Uterus (tissue), 4 donors: ENCODE data around the gene MTHFS. TPM values are rescaled to one million over a fixed set of nuclear protein-coding genes. Genes with fewer than 3 reads are reported as not detected.
"Not testable (repeated sequence)": the region's sequence is repeated elsewhere in the genome, so short reads cannot be mapped to it uniquely, and the experiment has no call there.

Source experiments
- DNase-seq, 2 donors: peaks; one replicate each; pipeline ENCODE4 v3.0.0-alpha.2; 2019 to 2020
- H3K27ac ChIP-seq, 2 donors: fragments of 200-600 bp; sonication (generic); 1 replicate in 1 of 2; 2 replicates in 1 of 2; pipeline ENCODE4 v1.5.1; 2016 to 2018
- H3K27me3 ChIP-seq, 2 donors: fragments of 200-600 bp; sonication (generic); one replicate each; pipeline ENCODE4 v1.5.1; 2018 to 2019; ENCODE audit warnings: control low read depth in 1 of 2
- H3K36me3 ChIP-seq, 2 donors: fragments of 200-600 bp; sonication (generic); one replicate each; pipeline ENCODE4 v1.5.1; 2019; ENCODE audit warnings: control low read depth in 1 of 2
- H3K4me1 ChIP-seq, 2 donors: fragments of 200-600 bp; sonication (generic); one replicate each; pipeline ENCODE4 v1.5.1; 2018 to 2019; ENCODE audit warnings: control low read depth in 1 of 2
- H3K4me3 ChIP-seq, 2 donors: fragments of 200-600 bp; sonication (generic); 1 replicate in 1 of 2; 2 replicates in 1 of 2; pipeline ENCODE4 v1.5.1; 2018 to 2019; ENCODE audit warnings: mild to moderate bottlenecking in 1 of 2
- H3K9me3 ChIP-seq, 2 donors: fragments of 200-600 bp; sonication (generic); one replicate each; pipeline ENCODE4 v1.5.1; 2019; ENCODE audit warnings: control low read depth in 1 of 2
- CTCF ChIP-seq, 4 experiments: fragments of 200-600 bp in 2 of 4; fragments of 450-650 bp in 2 of 4; sonication (generic) in 2 of 4; IDR thresholded peaks; one replicate each; pipeline ENCODE4 v1.5.1; 2016 to 2019; ENCODE audit warnings: antibody characterized with exemption in 4 of 4, mild to moderate bottlenecking in 2 of 4, moderate library complexity in 1 of 4
- POLR2A ChIP-seq, 2 donors: fragments of 450-650 bp; IDR thresholded peaks; one replicate each; pipeline ENCODE4 v1.6.1; 2016; ENCODE audit warnings: antibody characterized with exemption in 2 of 2, mild to moderate bottlenecking in 1 of 2, moderate library complexity in 1 of 2
- intact Hi-C: fragments of 100-400 bp; cut with DNase I; formaldehyde crosslinking; loops from one replicate; pipeline ENCODE4 v1.15.1; 2023; ENCODE audit warnings: low total_unique reads
- total RNA-seq, 4 donors: library from RNA; depleted of rRNA in 3 of 4; stranded (reverse); fragments of >200 nt in 3 of 4; gene quantifications; one replicate each; pipeline versions ENCODE4 v1.1.0 to v1.2.4, GENCODE V29; 2014 to 2023
- donor health status: DM: yes; HTN: yes; CAD: no.

Gene MTHFS
- total RNA-seq, 4 donors from 2014 or later: 1.5 to 22.4 (median 7.4) TPM; not detected in 1

DNA sequence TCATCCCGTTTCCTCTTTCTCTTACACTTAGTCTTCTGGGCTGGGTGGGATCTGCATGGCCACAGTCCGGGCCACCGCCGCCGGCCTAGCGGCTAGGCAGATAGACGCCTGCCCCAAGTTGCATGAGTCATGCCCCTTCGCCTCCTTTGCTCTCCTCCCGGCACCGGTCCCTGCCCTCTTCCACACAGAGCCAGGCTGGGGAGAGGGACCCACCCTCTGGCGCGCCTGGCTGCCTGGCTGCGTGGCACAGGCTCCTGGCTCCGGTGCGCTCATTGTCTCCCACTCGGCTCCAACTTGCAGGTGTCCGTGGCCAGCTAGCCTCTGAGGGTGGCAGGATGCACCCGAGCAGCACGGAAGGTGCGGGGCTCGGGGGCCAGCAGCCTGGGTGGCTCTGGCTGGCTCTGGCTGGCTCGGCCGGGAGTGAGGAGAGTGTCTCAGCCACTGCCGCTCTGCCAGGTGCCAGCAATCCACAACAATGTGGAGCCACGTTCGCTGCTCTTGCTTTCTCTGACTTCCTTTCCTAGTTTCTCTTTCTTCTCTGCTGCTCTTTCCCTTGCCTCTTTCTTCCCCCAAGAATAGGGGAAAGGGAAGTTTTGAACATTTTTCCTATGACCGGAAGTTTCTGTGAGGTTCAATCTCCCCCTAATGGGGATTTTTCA lies 22.4 kb upstream of the MTHFS start:
- Histone ChIP-seq H3K9me3 (peaks cover 0 to 41% of the 10 kb centered on the region in 2 donors), H3K36me3 (no peaks in the 10 kb centered on the region), H3K27me3 (no peaks in the 10 kb centered on the region), H3K27ac (no peak overlapping the region), H3K4me1 (no peaks in the 10 kb centered on the region), H3K4me3 (no peak overlapping the region)
- TF ChIP-seq POLR2A (IDR thresholded peaks at IDR 0.05) (no peak), CTCF (IDR thresholded peaks at IDR 0.05) (no peak)
- intact Hi-C loops: no loop called here
- DNase-seq: no peak

DNA sequence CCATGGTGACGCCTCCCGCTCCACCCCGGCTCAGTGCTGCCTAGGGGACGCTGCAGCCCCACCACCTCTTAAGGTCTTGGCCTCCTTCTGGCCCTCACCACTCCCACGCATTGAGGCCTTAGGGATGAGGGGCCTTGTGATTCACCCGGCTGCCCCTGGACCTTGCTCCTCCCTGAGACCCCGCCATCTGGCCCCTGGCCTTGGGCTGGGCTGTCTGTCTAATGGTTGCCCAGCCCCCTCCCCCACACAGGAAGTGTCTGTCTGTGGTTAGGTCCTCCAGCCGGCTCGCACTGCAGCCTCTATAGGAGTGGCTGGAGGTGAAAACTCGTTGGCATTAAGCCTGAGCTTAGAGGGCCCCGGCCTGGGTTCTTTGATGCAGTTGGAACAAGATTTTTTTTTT lies 21.5 kb upstream of the MTHFS start:
- Histone ChIP-seq H3K4me1 (no peaks in the 10 kb centered on the region), H3K36me3 (no peaks in the 10 kb centered on the region), H3K27me3 (no peaks in the 10 kb centered on the region), H3K4me3 (no peak overlapping the region), H3K27ac (no peak overlapping the region), H3K9me3 (peaks cover 0 to 41% of the 10 kb centered on the region in 2 donors)
- no peak for DNase-seq
- TF ChIP-seq POLR2A (IDR thresholded peaks at IDR 0.05) (no peak), CTCF (IDR thresholded peaks at IDR 0.05) (no peak)
- intact Hi-C loops: no loop called here

- H3K4me1 ChIP-seq: no peaks in the 10 kb centered on the region
- no peaks in the 10 kb centered on the region for H3K36me3 ChIP-seq
- TF ChIP-seq POLR2A (IDR thresholded peaks at IDR 0.05): no peak
- no peak for TF ChIP-seq CTCF (IDR thresholded peaks at IDR 0.05)
- H3K4me3 ChIP-seq: no peak overlapping the region
- peaks cover 0 to 41% of the 10 kb centered on the region in 2 donors for H3K9me3 ChIP-seq
- intact Hi-C loops: no loop called here
- no peaks in the 10 kb centered on the region for H3K27me3 ChIP-seq
- H3K27ac ChIP-seq: no peak overlapping the region
- no peak for DNase-seq
These were observed 19.8 kb upstream of the MTHFS start for GRCh38 chr15:79916502-79917132.

DNA sequence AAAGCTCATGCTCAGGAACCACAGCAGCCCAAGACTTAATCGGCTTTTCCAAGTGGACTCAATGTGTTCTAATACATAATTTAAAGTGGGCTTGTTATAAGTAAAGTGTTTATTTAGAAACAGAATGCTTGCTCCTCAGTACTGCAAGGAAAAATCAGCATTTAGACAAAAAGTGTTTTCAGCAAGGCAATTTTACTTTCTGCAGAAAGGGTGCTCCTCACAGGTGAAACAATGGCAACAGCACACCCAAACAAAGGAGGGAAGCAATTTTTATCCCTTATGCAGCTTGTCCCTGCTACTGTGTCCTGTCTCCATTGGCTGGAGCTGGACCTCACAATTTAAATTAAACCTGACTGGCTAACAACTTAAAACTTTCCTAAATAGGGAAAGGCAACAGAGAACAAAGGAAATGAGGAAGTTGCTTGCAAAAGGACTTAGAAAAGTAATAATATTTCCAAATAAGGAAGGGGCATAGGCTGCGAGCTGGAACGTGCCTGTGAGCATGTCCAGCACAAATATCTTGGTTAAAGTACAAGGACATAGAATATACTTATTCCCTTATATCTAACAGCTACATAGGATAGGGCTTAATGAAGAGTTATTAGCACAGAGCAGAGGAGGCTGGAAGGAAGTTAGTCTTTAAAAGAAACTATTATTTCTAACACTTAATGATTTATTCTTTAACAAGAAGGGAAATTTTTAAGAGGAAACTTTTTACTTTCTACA lies 19.1 kb upstream of the MTHFS start:
- H3K27ac ChIP-seq, H3K36me3 ChIP-seq, H3K4me3 ChIP-seq, H3K27me3 ChIP-seq, DNase-seq, H3K4me1 ChIP-seq, intact Hi-C loops: not testable (repeated sequence)
- H3K9me3 ChIP-seq: peaks cover 0 to 40% of the 10 kb centered on the region in 2 donors

DNA sequence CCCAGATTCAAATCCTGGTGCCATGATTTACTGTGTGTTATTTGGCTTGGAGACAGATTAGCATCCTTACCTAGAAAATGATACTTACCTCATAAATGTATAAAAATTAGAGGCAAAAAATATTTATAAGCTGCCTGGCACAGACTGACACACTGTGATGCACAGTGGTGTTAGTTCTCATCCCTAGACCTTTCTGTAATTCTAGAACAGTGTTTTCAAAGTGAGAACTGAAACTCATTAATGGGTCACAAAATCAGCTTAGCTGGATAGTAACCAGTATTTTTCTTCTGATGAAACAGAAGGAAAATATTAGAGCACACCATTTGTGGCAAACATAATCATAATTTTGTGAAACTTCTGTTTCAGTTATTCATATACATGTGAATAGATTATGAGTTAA lies 17.9 kb upstream of the MTHFS start:
- H3K36me3 ChIP-seq: no peaks in the 10 kb centered on the region
- intact Hi-C loops: no loop called here
- no peak overlapping the region for H3K4me3 ChIP-seq
- H3K27me3 ChIP-seq: no peaks in the 10 kb centered on the region
- H3K9me3 ChIP-seq: peaks cover 0 to 30% of the 10 kb centered on the region in 2 donors
- H3K4me1 ChIP-seq: no peaks in the 10 kb centered on the region
- no peak for TF ChIP-seq CTCF (IDR thresholded peaks at IDR 0.05)
- TF ChIP-seq POLR2A (IDR thresholded peaks at IDR 0.05): no peak
- no peak for DNase-seq
- no peak overlapping the region for H3K27ac ChIP-seq

DNA sequence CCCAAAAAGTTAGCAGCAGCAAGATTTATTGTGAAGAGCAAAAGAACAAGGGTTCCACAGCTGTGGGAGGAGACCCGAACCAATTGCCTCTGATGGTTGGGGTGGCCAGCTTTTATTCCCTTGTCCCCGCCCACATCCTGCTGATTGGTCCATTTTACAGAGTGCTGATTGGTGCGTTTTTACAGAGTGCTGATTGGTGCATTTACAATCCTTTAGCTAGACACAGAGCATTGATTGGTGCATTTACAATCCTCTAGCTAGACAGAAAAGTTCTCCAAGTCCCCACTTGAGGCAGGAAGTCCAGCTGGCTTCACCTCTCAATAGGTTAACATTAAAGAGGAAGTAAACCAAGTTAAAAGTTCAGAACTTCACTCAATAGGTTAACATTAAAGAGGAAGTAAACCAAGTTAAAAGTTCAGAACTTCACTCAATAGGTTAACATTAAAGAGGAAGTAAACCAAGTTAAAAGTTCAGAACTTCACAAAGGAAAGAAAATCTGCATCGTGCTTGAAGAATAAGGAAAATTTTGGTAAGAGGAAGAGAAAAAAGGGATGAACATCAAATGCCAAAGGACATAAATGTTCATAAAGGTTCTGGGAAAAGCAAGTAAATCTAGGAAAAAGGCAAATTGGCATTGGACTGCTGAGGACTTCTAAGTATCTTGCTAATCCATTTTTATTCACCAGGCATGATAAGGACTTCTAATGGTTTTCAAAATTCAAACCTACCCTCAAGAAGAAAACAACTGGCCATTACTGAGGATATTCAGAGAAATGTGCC lies 12.9 kb upstream of the MTHFS start:
- H3K27me3 ChIP-seq, H3K9me3 ChIP-seq, H3K36me3 ChIP-seq, H3K4me3 ChIP-seq, DNase-seq, H3K27ac ChIP-seq, intact Hi-C loops, H3K4me1 ChIP-seq: not testable (repeated sequence)
